ENCODE data around the gene RPH3AL. TPM values are rescaled to one million over a fixed set of nuclear protein-coding genes. Genes with fewer than 3 reads are reported as not detected.

RPH3AL gene
- total RNA-seq, 4 donors from 2014 or later: 13.0 to 49.2 (median 26.9) TPM

- TF ChIP-seq CTCF (IDR thresholded peaks at IDR 0.05; ENCODE audit: low read depth): no peak
Measured at GRCh38 chr17:286571-286970, 66.0 kb downstream of the RPH3AL start.

GRCh38 chr17:285751-286422 is 66.7 kb downstream of the RPH3AL start:
- no peak for TF ChIP-seq CTCF (IDR thresholded peaks at IDR 0.05; ENCODE audit: low read depth)

DNA sequence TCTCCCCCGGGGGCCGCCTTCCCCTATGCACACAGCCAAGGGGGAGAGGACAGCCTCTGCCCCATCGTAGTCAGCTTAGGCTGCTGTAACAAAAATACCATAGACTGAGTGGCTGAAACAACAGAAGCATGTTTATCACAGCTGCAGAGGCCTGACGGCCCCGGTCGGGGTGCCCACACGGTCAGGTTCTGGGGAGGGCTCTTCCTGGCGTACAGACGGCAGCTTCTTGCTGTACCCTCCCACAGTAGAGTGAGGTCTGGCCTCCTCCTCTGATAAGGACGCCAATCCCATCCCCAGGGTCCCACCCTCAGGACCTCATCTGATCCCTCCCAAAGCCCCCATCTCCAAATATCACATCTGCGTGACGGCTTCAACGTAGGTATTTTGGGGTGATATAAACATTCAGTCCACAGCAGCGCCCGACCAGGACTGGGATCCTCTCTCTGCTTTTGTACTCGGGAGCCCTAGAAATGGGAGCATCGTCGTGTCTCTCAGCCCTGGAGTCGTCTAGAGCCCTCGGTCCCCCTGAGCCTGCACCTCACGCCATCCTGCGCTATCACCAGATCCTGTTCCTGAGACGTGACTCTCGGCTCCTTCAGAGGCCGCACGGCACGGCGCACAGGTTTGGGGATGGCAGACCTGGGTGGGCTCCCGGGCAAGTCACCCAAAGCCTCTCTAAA is 67.8 kb downstream of the RPH3AL start:
- TF ChIP-seq CTCF (IDR thresholded peaks at IDR 0.05; ENCODE audit: low read depth): no peak

DNA sequence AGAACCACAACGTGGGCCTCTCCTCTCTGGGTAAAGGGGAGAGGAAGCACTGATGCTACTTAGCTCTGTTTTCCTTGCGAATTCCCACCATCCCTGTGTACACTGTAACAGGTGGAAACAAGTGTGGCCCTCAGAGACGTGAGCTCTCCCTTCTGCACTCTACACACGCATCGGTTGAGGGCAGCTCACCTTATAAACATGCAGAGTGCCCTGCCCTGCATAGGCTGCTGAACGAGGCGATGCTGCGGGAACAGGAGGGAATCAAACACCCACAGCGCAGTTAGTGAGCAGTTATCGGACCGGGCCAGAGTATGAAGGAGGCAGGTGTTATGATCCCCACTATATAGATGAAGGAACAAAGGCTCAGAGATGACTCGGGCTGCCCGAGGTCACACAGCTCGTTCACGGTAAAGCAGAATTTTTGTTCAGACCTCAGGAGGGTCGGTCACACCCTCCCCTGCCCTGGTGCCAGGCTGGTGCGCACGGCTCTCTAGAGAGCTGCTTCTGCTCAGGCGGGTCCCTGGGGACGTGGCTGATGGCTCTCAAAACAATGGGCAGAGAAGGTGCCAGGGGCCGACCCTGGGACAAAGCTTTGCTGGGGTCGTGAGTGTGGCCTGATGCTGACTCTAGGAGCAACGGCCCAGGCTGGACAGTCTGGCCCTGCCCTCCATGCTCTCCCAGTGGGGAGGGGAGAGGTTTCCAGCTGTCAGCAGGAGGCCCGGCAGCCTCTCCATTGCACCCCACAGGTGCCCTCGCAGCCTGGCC is 68.5 kb downstream of the RPH3AL start:
- no peak for TF ChIP-seq CTCF (IDR thresholded peaks at IDR 0.05; ENCODE audit: low read depth)

GRCh38 chr17:282912-283882 is 69.4 kb downstream of the RPH3AL start:
- no peak for TF ChIP-seq CTCF (IDR thresholded peaks at IDR 0.05; ENCODE audit: low read depth)

DNA sequence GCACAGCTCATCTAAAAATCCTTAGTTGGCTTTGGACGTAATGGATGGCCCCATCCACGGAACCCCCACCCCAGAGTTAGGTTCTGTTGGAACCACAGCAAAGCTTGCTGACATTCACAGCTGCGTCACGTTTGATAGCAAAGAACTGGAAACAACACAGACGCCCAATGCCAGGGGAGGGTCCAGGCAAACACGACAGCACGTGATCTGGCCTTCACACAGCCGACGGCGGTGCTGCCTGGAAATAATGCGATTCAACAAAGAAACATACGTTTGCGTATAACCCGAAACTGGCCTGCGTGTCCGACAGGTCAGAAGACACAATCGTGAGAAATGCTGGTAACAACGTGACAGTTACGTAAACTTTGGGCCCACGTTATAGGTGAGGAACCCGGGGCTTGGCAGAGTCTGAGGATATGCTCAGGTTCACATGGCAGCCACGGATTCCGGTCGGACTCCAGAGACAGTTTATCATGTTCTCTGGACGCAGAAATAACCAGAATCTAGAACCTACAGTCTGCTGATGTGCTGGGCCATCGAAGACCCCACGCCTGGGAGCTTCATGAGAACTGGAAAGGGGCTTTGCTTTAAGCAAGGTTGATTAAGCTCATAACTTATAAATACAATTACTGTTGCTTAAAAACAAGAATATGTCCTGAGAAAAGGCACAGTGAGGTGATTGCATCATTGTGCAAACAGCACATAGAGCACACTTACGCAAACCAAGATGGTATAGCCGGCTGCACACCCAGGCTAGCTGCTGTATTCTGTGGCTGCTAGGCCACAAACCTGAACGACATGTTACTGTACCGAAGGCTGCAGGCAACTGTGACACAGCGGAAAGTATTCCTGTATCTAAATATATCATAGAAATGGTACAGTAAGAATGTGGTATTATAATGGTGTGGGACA is 70.4 kb downstream of the RPH3AL start:
- no peak for TF ChIP-seq CTCF (IDR thresholded peaks at IDR 0.05; ENCODE audit: low read depth)
